ENCODE data around the gene MARCHF5. TPM values are rescaled to one million over a fixed set of nuclear protein-coding genes. Genes with fewer than 3 reads are reported as not detected.
A peak's percentile ranks its signal among the peaks of the same experiment; 100 is the strongest.

Gene MARCHF5
- total and polyA plus RNA-seq, 2 of the 8 experiments (the other 6 are each of a cell fraction or from before 2014, with no cell fraction given) = 8.7 to 26.8 TPM

DNA sequence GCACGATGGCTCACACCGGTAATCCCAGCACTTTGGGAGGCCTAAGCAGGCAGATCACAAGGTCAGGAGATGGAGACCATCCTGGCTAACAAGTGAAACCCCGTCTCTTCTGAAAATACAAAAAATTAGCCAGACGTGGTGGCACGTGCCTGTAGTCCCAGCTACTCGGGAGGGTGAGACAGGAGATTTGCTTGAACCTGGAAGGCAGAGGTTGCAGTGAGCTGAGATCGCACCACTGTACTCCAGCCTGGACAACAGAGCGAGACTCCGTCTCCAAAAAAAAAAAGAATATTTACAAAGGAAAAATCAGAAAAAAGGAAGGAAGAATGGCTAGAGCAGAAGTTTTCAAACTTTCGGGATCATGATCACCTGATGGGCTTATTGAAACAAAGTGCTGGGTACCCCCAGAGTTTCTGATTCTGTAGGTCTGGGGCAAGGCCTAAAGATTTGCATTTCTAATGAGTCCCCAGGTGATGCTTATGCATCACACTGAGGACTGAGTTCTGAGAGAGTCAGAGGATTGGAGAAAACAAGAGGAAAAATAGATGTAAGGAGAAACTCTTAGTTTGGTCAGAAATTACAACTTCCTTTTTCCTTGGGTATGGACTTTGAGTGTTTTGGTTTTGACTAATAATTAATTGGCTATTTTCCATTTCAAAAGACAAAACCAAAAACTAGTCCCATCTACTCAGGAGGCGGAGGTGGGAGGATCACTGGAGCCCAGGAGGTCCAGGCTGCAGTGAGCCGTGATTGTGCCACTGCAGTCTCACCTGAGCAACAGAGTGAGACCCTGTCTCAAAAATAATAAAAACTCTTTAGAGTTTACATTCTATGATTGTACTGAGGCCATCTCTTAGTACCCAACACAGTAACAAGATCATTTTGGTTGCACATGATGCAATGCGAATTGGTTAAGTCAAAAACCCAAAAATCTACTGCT lies 14.4 kb downstream of the MARCHF5 start:
- Histone ChIP-seq H3K14ac (ENCODE audit: insufficient read length) (peak overlapping the region; percentile 19), H4K8ac (ENCODE audit: extremely low read depth, insufficient read depth, low read length) (no peak overlapping the region; the same call in 1 of the 2 replicates), H3K79me2 (ENCODE audit: control insufficient read depth in 1 of 2, insufficient read depth in 2 of 2, low read length in 2 of 2) (peaks cover 0 to 80% of the 10 kb centered on the region in 2 experiments; a peak in 3 of 4 replicates), H2BK20ac (ENCODE audit: low read length) (no peak overlapping the region), H3K27me3 (replicated peaks in 1 of 4; ENCODE audit: control insufficient read depth in 3 of 4, extremely low read depth in 1 of 4, insufficient read depth in 3 of 4, low read length in 3 of 4) (no peaks in the 10 kb centered on the region), H3K27ac (ENCODE audit: low read depth, low read length) (peak overlapping the region; percentile 11; the same call in 1 of the 2 replicates), H4K91ac (replicated peaks; ENCODE audit: insufficient read length, low read length) (peak overlapping the region; percentile 81), H4K20me1 (replicated peaks in 1 of 2; ENCODE audit: control insufficient read depth in 1 of 2, insufficient read depth in 2 of 2, low read length in 2 of 2) (peaks cover 0 to 3% of the 10 kb centered on the region in 2 experiments), H2AFZ (ENCODE audit: low read length) (no peak overlapping the region), H2BK12ac (ENCODE audit: low read depth, low read length) (peak overlapping the region; percentile 64; the same call in 1 of the 2 replicates), H3K4me1 (replicated peaks in 1 of 4; ENCODE audit: control insufficient read depth in 3 of 4, insufficient read depth in 4 of 4, low read length in 3 of 4) (peaks cover 0 to 27% (median 12%) of the 10 kb centered on the region in 4 experiments; a peak in 5 of 7 replicates), H3K9ac (replicated peaks in 1 of 4; ENCODE audit: extremely low read depth in 1 of 4, low read depth in 3 of 4, low read length in 3 of 4) (no peak overlapping the region), H2BK120ac (replicated peaks; ENCODE audit: low read depth, low read length) (peak overlapping the region; percentile 98), H3K18ac (ENCODE audit: extremely low read depth, low read length) (peak overlapping the region; percentile 79; the same call in 1 of the 2 replicates), H3K79me1 (ENCODE audit: low read depth, low read length) (peaks cover 5% of the 10 kb centered on the region; the same call in 1 of the 2 replicates), H3K23ac (ENCODE audit: insufficient read length) (no peak overlapping the region), H3K4me2 (ENCODE audit: insufficient read depth in 1 of 2, low read depth in 2 of 2, low read length in 2 of 2) (peak overlapping the region; percentile 52 to 66), H3K4me3 (ENCODE audit: extremely low read depth in 1 of 4, insufficient read depth in 2 of 4, low read depth in 3 of 4, low read length in 4 of 4) (peak overlapping the region in 2 of 4 experiments; percentile 9 to 27; a peak in 3 of 8 replicates), H3K56ac (replicated peaks; ENCODE audit: insufficient read length, low read depth, low read length) (peak overlapping the region; percentile 3), H2BK15ac (ENCODE audit: low read length) (no peak overlapping the region), H3K23me2 (ENCODE audit: low read depth, low read length) (no peaks in the 10 kb centered on the region), H4K5ac (ENCODE audit: insufficient read length, low read depth, low read length) (peak overlapping the region; percentile 61), H3K4ac (replicated peaks; ENCODE audit: insufficient read length, low read depth, low read length) (peak overlapping the region; percentile 1), H3K9me3 (ENCODE audit: insufficient read depth in 2 of 2, low read depth in 1 of 2, low read length in 1 of 2) (no peaks in the 10 kb centered on the region), H2AK5ac (ENCODE audit: low read depth, low read length) (0 out of 2 replicates have a peak overlapping the region, but pooled peaks have one; percentile 43), H2BK5ac (ENCODE audit: low read depth, low read length) (peak overlapping the region; percentile 21; the same call in 1 of the 2 replicates), H3K36me3 (ENCODE audit: control insufficient read depth in 2 of 4, insufficient read depth in 4 of 4, low read length in 3 of 4) (no peaks in the 10 kb centered on the region; a peak in 4 of 8 replicates)
- WGBS, 2 experiments (ENCODE audit: extremely low coverage in 1 of 2, insufficient coverage in 1 of 2, insufficient read length in 1 of 2, insufficient replicate concordance in 2 of 2, low coverage in 1 of 2, low lambda C conversion rate in 2 of 2, missing lambda C conversion rate in 1 of 2) = 27% methylated on average over 13 of the region's 13 CpGs; no CpG with 5 or more reads in 1 of the 2 experiments
- ChIA-PET POLR2A (ENCODE audit: partially characterized antibody) (interaction anchor here (0.7 to 1.8 kb wide), 3 partner anchors 13 to 383 kb away, joined by 3 to 4 read pairs (median 3); no protein-coding TSS in a partner anchor), CTCF (ENCODE audit: partially characterized antibody) (interaction anchor here (0.7 to 8.6 kb wide), 3 partner anchors 13 to 129 kb away, joined by 3 to 52 read pairs (median 4); partner anchors contain the start of genes CPEB3 and MARCHF5)
- no peak for DNase-seq (ENCODE audit: low read depth in 1 of 2, low spot score in 2 of 2)
- peak; percentile 93 for FAIRE-seq
- 0 out of 2 replicates have a peak, but pooled peaks have one; percentile 14 for TF ChIP-seq SP1 (IDR thresholded peaks at IDR 0.05; ENCODE audit: low read depth, low read length)
- TF ChIP-seq CBX8 (IDR thresholded peaks at IDR 0.05; ENCODE audit: borderline replicate concordance, low read depth, low read length) = no peak
- TF ChIP-seq JUND (IDR thresholded peaks at IDR 0.05; ENCODE audit: low read length) = no peak
- 0 out of 2 replicates have a peak, but pooled peaks have one; percentile 51 for TF ChIP-seq POU5F1 (IDR thresholded peaks at IDR 0.05; ENCODE audit: low read depth, low read length)
- no peak for TF ChIP-seq TAF1 (IDR thresholded peaks at IDR 0.05; ENCODE audit: low read depth, low read length)
- TF ChIP-seq TCF12 (IDR thresholded peaks at IDR 0.05; ENCODE audit: low read depth, low read length) = 0 out of 2 replicates have a peak, but pooled peaks have one; percentile 21
- TF ChIP-seq, protein P1, sequence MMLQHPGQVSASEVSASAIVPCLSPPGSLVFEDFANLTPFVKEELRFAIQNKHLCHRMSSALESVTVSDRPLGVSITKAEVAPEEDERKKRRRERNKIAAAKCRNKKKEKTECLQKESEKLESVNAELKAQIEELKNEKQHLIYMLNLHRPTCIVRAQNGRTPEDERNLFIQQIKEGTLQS (IDR thresholded peaks at IDR 0.05; ENCODE audit: insufficient read depth, low read depth, low read length) = no peak
- TF ChIP-seq, protein P2, sequence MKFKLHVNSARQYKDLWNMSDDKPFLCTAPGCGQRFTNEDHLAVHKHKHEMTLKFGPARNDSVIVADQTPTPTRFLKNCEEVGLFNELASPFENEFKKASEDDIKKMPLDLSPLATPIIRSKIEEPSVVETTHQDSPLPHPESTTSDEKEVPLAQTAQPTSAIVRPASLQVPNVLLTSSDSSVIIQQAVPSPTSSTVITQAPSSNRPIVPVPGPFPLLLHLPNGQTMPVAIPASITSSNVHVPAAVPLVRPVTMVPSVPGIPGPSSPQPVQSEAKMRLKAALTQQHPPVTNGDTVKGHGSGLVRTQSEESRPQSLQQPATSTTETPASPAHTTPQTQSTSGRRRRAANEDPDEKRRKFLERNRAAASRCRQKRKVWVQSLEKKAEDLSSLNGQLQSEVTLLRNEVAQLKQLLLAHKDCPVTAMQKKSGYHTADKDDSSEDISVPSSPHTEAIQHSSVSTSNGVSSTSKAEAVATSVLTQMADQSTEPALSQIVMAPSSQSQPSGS (IDR thresholded peaks at IDR 0.05; ENCODE audit: low read length) = no peak

Measured in H1 (cell line).